Liver (tissue), 9 donors: ENCODE measurements around the gene WDR41. TPM values are rescaled to one million over a fixed set of nuclear protein-coding genes. Genes with fewer than 3 reads are reported as not detected.

Experiments used
- DNase-seq: peaks from one replicate; pipeline ENCODE4 v3.0.0-alpha.2; 2017; ENCODE audit warnings: low spot score
- H3K27ac ChIP-seq, 2 donors: one replicate each; pipeline ENCODE4 v1.7.0; 2013; ENCODE audit warnings: inconsistent platforms in 2 of 2, low read length in 2 of 2, control low read depth in 1 of 2, low read depth in 1 of 2, mild to moderate bottlenecking in 1 of 2
- H3K27me3 ChIP-seq, 4 donors: one replicate each; pipeline versions ENCODE4 v1.6.1 to v1.7.0; 2013; ENCODE audit warnings: low read length in 3 of 4, inconsistent platforms in 1 of 4, mild to moderate bottlenecking in 1 of 4, moderate library complexity in 1 of 4; ENCODE audit not compliant: control insufficient read depth in 4 of 4, insufficient read depth in 4 of 4
- H3K36me3 ChIP-seq, 4 donors: one replicate each; pipeline versions ENCODE4 v1.6.1 to v1.7.0; 2013; ENCODE audit warnings: low read length in 3 of 4, mild to moderate bottlenecking in 3 of 4, low read depth in 1 of 4, moderate library complexity in 1 of 4; ENCODE audit not compliant: control insufficient read depth in 4 of 4, insufficient read depth in 3 of 4
- H3K4me1 ChIP-seq, 4 donors: one replicate each; pipeline versions ENCODE4 v1.6.1 to v1.7.0; 2013; ENCODE audit warnings: low read length in 3 of 4, mild to moderate bottlenecking in 3 of 4, moderate library complexity in 1 of 4; ENCODE audit not compliant: control insufficient read depth in 4 of 4, insufficient read depth in 4 of 4
- H3K4me3 ChIP-seq, 3 donors: one replicate each; pipeline versions ENCODE4 v1.6.1 to v1.7.0; 2013; ENCODE audit warnings: low read length in 3 of 3, control low read depth in 1 of 3, low read depth in 1 of 3, mild to moderate bottlenecking in 1 of 3
- H3K9ac ChIP-seq, 2 donors: one replicate each; pipeline ENCODE4 v1.7.0; 2013; ENCODE audit warnings: low read length in 2 of 2, mild to moderate bottlenecking in 2 of 2, moderate library complexity in 2 of 2, control low read depth in 1 of 2, low read depth in 1 of 2
- H3K9me3 ChIP-seq, 4 donors: one replicate each; pipeline versions ENCODE4 v1.6.1 to v1.7.0; 2013; ENCODE audit warnings: low read length in 3 of 4; ENCODE audit not compliant: control insufficient read depth in 4 of 4
- ATF3 ChIP-seq: IDR thresholded peaks from 2 replicates; pipeline ENCODE4 v1.6.1; 2016; ENCODE audit warnings: antibody characterized with exemption
- FOXA2 ChIP-seq: IDR thresholded peaks from 2 replicates; pipeline ENCODE4 v1.6.1; 2016; ENCODE audit warnings: antibody characterized with exemption
- HNF4A ChIP-seq, 2 donors: conservative IDR thresholded peaks; 2 replicates each; pipeline ENCODE4 v1.6.1; 2016; ENCODE audit warnings: antibody characterized with exemption in 2 of 2, mild to moderate bottlenecking in 2 of 2
- HNF4G ChIP-seq: IDR thresholded peaks from 2 replicates; pipeline ENCODE4 v1.6.1; 2016; ENCODE audit warnings: antibody characterized with exemption
- JUND ChIP-seq, 2 donors: IDR thresholded peaks; 2 replicates each; pipeline ENCODE4 v1.6.1; 2016; ENCODE audit warnings: antibody characterized with exemption in 2 of 2
- MAX ChIP-seq: IDR thresholded peaks from 2 replicates; pipeline ENCODE4 v1.6.1; 2016; ENCODE audit warnings: antibody characterized with exemption
- NR2F2 ChIP-seq: IDR thresholded peaks from 2 replicates; pipeline ENCODE4 v1.6.1; 2016; ENCODE audit warnings: antibody characterized with exemption
- RAD21 ChIP-seq, 2 donors: IDR thresholded peaks; 2 replicates each; pipeline ENCODE4 v1.6.1; 2016; ENCODE audit warnings: antibody characterized with exemption in 2 of 2, mild to moderate bottlenecking in 2 of 2
- RXRA ChIP-seq, 2 donors: IDR thresholded peaks; 2 replicates each; pipeline ENCODE4 v1.6.1; 2017 to 2018; ENCODE audit warnings: antibody characterized with exemption in 2 of 2, mild to moderate bottlenecking in 1 of 2
- SP1 ChIP-seq: IDR thresholded peaks from 2 replicates; pipeline ENCODE4 v1.6.1; 2018; ENCODE audit warnings: antibody characterized with exemption, mild to moderate bottlenecking
- TAF1 ChIP-seq: conservative IDR thresholded peaks from 2 replicates; pipeline ENCODE4 v1.6.1; 2016; ENCODE audit warnings: antibody characterized with exemption, mild to moderate bottlenecking
- YY1 ChIP-seq: IDR thresholded peaks from 2 replicates; pipeline ENCODE4 v1.6.1; 2016; ENCODE audit warnings: antibody characterized with exemption, mild to moderate bottlenecking
- WGBS: extraction: QIAGEN DNeasy Blood & Tissue Kit; methylation state at CpG from one replicate; pipeline ENCODE4 v1.1.7; 2013; 5-methylcytosine and 5-hydroxymethylcytosine counted together
- polyA plus RNA-seq, 2 donors: library from polyadenylated mRNA; stranded (reverse) in 1 of 2; unstranded in 1 of 2; fragments of 200-250 nt in 1 of 2; fragments of >200 nt in 1 of 2; fragmentation: Nextera tagmentation in 1 of 2; extraction: Ambion mirVana in 1 of 2; gene quantifications; one replicate each; pipeline versions ENCODE4 v1.2.1 to v1.2.3, GENCODE V29; 2013 to 2015
- total RNA-seq, 2 donors: library from RNA; depleted of rRNA; stranded (reverse); fragments of >200 nt; gene quantifications; one replicate each; pipeline ENCODE4 v1.2.3, GENCODE V29; 2014
- TF ChIP-seq, protein P1 (sequence below): IDR thresholded peaks from 2 replicates; pipeline ENCODE4 v1.6.1; 2016; ENCODE audit warnings: antibody characterized with exemption
- TF ChIP-seq, protein P2 (sequence below): IDR thresholded peaks from 2 replicates; pipeline ENCODE4 v1.6.1; 2016; ENCODE audit warnings: antibody characterized with exemption, mild to moderate bottlenecking
- donor health status: healthy.
- donor health status: healthy.
- donor health status: healthy.
- donor health status: healthy.
- donor health status: healthy.

The WDR41 gene
- total and polyA plus RNA-seq, 4 donors, result 8.1 to 21.2 (median 14.5) TPM

DNA sequence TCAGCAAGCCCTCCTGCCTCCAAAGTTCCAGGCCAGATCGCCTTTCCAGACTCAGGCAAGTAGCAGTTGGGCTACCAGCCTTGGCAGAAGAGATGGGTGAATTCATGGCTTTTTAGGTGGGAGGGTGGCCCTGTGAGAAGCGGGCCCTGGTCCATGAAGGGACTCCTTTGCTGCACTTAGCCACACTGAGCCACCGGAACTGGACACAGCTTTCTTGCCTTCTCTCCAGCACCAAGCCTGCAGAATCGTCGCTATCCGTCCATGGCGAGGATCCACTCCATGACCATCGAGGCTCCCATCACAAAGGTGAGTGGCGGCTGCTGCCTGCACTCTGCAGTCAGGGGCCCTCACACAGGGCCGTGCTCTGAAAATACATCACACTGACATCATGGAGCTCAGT lies 85.0 kb downstream of the WDR41 start:
- H3K36me3 ChIP-seq, result no peaks in the 10 kb centered on the region
- no peaks in the 10 kb centered on the region for H3K27me3 ChIP-seq
- no peak overlapping the region for H3K4me3 ChIP-seq
- no peaks in the 10 kb centered on the region for H3K9me3 ChIP-seq
- peaks cover 0 to 3% (median 0%) of the 10 kb centered on the region in 4 donors for H3K4me1 ChIP-seq
- H3K27ac ChIP-seq, result no peak overlapping the region
- 91% methylated on average over 10 of the region's 10 CpGs for WGBS
- no peak overlapping the region for H3K9ac ChIP-seq
- TF ChIP-seq RAD21 (IDR thresholded peaks at IDR 0.05) (no peak), RXRA (IDR thresholded peaks at IDR 0.05) (no peak), MAX (no peak), ATF3 (no peak), SP1 (no peak), YY1 (no peak), TAF1 (no peak), HNF4G (no peak), JUND (IDR thresholded peaks at IDR 0.05) (no peak)
- TF ChIP-seq, protein P1, sequence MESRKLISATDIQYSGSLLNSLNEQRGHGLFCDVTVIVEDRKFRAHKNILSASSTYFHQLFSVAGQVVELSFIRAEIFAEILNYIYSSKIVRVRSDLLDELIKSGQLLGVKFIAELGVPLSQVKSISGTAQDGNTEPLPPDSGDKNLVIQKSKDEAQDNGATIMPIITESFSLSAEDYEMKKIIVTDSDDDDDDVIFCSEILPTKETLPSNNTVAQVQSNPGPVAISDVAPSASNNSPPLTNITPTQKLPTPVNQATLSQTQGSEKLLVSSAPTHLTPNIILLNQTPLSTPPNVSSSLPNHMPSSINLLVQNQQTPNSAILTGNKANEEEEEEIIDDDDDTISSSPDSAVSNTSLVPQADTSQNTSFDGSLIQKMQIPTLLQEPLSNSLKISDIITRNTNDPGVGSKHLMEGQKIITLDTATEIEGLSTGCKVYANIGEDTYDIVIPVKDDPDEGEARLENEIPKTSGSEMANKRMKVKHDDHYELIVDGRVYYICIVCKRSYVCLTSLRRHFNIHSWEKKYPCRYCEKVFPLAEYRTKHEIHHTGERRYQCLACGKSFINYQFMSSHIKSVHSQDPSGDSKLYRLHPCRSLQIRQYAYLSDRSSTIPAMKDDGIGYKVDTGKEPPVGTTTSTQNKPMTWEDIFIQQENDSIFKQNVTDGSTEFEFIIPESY, result no peak
- TF ChIP-seq, protein P2, sequence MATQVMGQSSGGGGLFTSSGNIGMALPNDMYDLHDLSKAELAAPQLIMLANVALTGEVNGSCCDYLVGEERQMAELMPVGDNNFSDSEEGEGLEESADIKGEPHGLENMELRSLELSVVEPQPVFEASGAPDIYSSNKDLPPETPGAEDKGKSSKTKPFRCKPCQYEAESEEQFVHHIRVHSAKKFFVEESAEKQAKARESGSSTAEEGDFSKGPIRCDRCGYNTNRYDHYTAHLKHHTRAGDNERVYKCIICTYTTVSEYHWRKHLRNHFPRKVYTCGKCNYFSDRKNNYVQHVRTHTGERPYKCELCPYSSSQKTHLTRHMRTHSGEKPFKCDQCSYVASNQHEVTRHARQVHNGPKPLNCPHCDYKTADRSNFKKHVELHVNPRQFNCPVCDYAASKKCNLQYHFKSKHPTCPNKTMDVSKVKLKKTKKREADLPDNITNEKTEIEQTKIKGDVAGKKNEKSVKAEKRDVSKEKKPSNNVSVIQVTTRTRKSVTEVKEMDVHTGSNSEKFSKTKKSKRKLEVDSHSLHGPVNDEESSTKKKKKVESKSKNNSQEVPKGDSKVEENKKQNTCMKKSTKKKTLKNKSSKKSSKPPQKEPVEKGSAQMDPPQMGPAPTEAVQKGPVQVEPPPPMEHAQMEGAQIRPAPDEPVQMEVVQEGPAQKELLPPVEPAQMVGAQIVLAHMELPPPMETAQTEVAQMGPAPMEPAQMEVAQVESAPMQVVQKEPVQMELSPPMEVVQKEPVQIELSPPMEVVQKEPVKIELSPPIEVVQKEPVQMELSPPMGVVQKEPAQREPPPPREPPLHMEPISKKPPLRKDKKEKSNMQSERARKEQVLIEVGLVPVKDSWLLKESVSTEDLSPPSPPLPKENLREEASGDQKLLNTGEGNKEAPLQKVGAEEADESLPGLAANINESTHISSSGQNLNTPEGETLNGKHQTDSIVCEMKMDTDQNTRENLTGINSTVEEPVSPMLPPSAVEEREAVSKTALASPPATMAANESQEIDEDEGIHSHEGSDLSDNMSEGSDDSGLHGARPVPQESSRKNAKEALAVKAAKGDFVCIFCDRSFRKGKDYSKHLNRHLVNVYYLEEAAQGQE, result no peak
- no peak for DNase-seq

GRCh38 chr5:77402796-77403195 lies 89.3 kb downstream of the WDR41 start:
- TF ChIP-seq, protein P1, result no peak
- no peak for TF ChIP-seq RXRA (IDR thresholded peaks at IDR 0.05)
- TF ChIP-seq MAX, result no peak
- no peak for TF ChIP-seq YY1
- no peak for TF ChIP-seq RAD21 (IDR thresholded peaks at IDR 0.05)
- TF ChIP-seq HNF4A (conservative IDR thresholded peaks at IDR 0.05), result no peak
- TF ChIP-seq NR2F2, result no peak
- no peak for TF ChIP-seq ATF3
- TF ChIP-seq HNF4G, result no peak
- TF ChIP-seq FOXA2, result no peak
- H3K9ac ChIP-seq, result no peak overlapping the region
- WGBS, result 91% methylated on average over 6 of the region's 6 CpGs

More at GRCh38 chr5:77402796-77403195, 89.3 kb downstream of the WDR41 start:
- no peaks in the 10 kb centered on the region for H3K27me3 ChIP-seq
- no peaks in the 10 kb centered on the region for H3K9me3 ChIP-seq
- no peak overlapping the region for H3K27ac ChIP-seq
- no peaks in the 10 kb centered on the region for H3K4me1 ChIP-seq
- no peaks in the 10 kb centered on the region for H3K36me3 ChIP-seq
- no peak for DNase-seq
- no peak overlapping the region for H3K4me3 ChIP-seq
